GM08714 (cell line): ENCODE measurements around the gene SYN1.
"Not testable (repeated sequence)": the region's sequence is repeated elsewhere in the genome, so short reads cannot be mapped to it uniquely, and the experiment has no call there.

Experiments used
- H3K4me3 ChIP-seq: fragments of 200-500 bp; sonication (Bioruptor generic); 2 replicates; pipeline ENCODE4 v1.5.1; 2014; ENCODE audit warnings: mild to moderate bottlenecking, low read length, inconsistent platforms
- ZNF274 ChIP-seq: IDR thresholded peaks from 2 replicates; pipeline ENCODE4 v1.6.1; 2012; ENCODE audit warnings: mild to moderate bottlenecking, low read depth, low read length

Gene SYN1

DNA sequence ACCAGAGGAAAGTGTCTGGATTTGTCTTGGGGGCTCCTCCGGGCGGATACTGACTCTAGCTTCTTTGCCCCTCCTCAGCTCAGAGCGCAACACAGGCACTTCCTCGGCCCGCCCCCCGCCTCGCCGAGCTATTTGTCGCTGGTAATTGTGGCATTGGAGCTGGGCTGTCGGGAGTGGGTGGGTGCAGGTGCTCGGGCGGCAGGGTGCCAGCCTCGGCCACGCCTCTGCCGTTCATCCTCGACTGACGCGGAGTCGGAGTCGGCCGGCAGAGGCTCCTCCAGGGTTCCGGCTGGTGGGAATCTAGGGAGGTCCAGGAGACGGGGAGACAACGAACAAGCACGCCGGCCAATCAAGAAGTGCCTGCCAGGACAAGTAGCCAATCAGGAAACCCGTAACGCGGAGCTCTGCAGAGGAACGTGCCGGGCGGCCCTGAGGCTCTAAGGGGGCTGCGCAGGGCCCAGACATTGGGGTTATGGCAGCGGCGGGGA is 3.9 kb upstream of the SYN1 start:
- no peak for TF ChIP-seq ZNF274
- H3K4me3 ChIP-seq: no peak overlapping the region

DNA sequence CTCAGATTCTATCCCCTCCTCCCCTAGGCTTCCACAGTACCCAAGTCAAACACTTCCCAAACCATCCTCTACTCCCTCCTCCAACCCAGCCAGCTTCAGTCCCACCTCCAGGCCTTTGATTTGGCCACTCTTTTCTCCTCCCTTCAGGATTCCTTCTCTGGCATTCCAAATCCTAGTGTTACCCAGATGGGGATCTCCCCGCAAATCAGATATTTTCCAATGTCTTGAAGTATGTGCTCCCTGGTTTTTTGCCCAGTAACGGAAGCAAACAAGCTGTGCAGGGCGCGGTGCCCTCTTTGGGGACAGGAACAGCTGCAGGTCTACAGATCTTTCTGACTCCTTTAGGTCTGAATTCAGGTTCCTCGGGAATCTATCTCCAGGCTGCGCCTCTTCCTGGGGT is 2.2 kb upstream of the SYN1 start:
- no peak for TF ChIP-seq ZNF274
- H3K4me3 ChIP-seq: no peak overlapping the region

DNA sequence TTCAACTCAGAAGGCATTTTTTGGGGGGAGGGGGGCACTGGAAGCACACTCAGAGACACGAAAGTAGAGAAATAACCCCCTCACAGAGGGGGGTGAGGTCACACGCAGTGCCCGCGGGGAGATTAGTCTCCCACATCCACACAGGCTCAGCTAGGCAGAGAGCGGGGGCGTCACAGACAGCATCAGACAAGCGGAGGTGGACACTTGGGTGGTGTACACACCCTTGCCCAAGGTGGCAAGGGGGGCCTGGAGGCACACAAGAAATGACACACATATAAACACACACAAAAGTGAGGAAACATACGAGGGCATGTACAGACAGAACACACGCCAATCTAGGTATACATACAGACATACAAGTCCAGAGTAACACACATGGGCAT is 637 bp upstream of the SYN1 start:
- no peak for TF ChIP-seq ZNF274
- no peak overlapping the region for H3K4me3 ChIP-seq

DNA sequence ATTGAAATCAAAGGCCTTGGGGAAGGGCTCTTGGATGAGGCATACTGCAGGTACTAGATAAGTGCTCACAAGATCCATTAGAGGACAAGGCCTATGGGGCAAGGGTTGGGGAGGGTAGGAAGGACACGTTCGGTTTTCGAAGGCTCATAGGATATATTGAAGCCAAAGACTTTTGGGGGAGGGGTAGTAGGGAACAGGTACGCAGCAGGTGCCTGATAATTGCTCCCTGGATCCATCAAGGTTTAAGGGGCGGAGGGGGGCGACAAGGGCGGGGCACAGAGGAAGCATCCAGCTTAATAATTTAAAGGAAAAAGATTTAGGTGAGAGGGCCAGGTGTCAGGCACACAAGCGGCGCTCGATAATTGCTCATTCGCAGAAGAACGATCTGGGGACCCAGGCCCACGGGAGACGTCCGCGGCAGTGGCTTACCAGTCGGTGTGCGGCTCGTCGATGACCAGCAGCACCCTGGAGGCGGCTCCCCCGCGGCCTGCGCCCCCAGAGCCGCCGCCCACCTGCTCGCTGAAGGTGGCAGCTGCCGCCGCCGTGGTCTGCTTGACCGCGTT is 653 bp downstream of the SYN1 start:
- TF ChIP-seq ZNF274: no peak
- no peak overlapping the region; the same call in 1 of the 2 replicates for H3K4me3 ChIP-seq

DNA sequence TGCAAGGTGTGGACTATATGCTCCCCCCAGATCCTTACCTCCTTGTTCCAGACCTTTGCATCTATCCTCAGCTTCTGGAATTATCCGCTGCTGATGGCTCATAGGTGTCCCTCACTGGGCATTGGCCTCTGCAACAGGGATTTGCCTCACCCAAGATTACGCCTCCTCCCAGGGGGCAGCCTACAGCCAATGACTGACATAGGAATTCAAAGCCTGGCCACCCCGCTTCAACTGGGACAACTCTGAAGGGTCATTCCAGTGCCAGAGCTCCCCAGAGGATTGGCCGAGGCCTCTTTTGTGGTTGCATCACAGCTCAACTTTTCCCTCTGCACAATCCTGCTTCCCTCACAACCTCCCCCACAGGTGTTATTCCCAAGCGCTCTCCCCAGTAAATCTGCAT is 5.0 kb downstream of the SYN1 start:
- no peak for TF ChIP-seq ZNF274
- no peak overlapping the region for H3K4me3 ChIP-seq

DNA sequence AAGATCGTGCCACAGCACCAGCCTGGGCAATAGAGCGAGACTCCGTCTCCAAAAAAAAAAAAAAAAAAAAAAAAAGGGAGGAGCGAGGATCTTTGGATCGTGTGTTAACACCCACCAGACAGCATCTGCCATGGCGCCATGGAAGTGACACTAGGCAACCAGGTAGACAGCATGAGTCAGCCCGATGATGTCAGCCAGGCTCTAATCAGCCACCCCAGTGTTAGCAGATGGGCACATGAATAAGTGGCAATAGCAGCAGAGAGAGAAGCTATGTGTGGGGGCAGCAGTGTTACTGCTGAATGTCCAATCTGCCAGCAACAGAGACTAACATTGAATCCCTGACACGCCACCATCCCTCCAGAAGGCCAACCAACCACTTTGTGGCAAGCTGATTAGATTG is 6.6 kb downstream of the SYN1 start:
- TF ChIP-seq ZNF274: no peak
- H3K4me3 ChIP-seq: no peak overlapping the region

DNA sequence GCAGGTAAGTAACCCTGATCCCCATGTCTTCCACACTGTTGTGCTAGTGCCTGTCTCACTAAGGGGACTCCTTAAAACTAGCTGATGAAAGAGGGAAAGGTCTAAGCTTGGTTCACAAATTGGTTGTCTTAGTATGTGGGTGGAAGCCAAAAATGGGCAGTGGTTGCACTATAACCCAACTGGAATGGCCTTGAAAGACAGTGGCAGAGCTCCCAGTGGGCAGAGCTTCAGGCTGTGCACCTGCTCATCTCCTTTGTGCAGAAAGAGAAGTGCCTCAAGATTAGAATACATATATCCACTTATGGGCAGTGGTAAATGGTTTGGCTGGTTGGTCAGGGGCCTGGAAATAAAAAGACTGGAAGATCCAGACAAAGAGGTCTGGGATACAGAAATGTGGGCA is 7.2 kb downstream of the SYN1 start:
- H3K4me3 ChIP-seq: no peak overlapping the region
- no peak for TF ChIP-seq ZNF274

DNA sequence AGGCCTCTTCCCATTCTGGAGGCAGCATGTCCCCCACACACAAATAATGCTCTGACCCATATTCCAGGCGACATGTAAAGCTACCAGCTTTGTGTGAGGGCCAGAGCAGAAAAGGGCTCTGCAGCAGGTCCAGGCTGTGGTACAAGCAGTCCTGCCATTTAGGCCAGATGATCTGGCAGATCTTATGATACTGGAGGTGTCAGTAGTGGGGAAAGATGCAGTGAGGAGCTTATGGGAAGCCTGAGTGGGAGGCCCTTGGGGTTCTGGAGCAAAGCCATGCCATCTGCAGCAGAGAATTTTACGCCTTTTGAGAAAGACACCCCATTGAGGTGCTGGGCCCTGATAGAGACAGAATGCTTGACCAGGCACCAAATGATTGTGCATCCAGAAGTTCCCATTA is 7.7 kb downstream of the SYN1 start:
- no peak for TF ChIP-seq ZNF274
- H3K4me3 ChIP-seq: no peak overlapping the region

DNA sequence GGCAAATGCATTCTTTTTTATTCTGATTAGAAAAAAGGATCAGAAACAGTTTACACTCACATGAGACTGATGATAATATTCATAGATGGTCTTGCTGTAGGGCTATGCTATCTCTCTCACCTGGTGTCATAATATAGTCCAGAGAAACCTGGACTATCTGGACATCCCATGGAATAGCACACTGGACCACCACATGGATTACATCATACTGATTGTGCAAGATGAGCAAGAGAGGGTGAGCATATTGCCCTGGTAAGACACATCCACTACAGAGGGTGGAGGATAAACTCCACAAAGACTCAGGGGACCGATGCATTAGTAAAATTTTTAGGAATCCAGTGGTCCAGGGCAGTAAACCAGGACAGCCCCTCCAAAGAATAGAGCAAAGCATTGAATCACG is 8.2 kb downstream of the SYN1 start:
- H3K4me3 ChIP-seq: no peak overlapping the region
- TF ChIP-seq ZNF274: no peak

DNA sequence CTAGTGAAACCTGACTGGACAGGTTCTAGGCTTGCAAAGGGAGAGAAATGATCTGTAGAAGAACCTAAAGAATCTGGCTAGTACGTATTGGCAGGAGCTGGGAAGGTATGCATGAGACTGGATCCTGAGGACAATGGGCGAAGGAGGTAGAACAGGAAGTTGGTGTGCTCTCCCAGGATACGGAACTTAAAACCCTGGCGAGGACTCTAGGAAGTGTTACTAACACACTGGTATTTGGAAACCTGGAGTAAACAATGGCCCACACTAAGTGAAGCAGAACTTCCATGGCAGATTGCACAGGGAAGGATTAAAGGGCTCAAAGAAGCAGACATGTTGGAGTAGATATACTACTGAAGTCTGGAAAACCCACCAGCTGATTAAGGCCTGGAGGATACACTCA is 9.1 kb downstream of the SYN1 start:
- no peak for TF ChIP-seq ZNF274
- H3K4me3 ChIP-seq: no peak overlapping the region

DNA sequence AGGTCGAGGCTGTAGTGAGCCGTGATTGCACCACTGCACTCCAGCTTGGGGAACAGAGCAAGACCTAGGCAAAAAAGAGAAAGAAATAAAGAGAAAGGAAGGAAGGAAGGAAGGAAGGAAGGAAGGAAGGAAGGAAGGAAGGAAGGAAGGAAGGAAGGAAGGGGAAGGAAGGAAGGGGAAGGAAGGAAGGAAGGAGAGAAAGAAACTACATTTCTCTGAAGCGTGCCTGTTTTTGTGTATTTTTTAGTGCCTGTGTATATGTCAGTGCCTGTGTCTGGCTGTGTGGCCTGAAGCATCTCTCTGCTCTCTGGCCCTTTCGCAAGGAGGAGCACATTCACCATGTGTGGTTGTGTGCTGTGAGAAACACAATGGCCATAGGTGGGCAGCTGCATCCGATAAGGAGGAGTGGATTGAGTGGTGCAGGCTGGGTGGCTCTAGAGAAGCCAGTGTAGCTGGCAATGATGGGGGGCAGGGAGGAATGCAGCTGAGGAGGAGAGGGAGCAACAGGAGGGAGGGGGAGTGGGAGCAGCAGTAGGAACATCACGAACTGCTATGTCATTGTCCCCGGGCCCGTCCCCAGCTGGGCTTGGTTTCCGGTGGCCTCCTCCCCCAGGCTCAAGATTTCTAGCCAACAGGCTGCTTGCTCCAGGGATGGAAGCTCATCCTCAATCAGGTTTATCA is 11.4 kb downstream of the SYN1 start:
- no peak for TF ChIP-seq ZNF274

DNA sequence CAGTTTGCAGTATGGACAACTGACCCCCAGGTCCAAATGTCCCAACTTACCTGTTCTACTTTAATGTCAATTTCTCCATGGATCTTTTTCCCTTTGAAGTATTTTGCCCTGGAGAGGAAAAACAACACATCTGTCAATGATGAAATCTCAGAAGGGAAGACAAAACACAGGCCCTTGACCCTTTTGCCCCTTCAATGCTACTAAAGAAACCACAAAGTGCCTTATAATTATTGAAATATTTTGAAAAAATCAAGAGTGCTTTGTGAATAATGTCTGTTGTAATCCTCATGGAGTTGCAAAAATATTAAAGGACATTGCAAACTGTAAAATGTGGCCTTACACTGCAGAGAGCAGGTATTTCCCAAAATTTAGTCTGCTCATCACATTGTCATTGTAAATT is 12.6 kb downstream of the SYN1 start:
- no peak overlapping the region for H3K4me3 ChIP-seq
- TF ChIP-seq ZNF274: no peak

More for the DNA sequence above, 11.4 kb downstream of the SYN1 start:
- H3K4me3 ChIP-seq: no peak overlapping the region

DNA sequence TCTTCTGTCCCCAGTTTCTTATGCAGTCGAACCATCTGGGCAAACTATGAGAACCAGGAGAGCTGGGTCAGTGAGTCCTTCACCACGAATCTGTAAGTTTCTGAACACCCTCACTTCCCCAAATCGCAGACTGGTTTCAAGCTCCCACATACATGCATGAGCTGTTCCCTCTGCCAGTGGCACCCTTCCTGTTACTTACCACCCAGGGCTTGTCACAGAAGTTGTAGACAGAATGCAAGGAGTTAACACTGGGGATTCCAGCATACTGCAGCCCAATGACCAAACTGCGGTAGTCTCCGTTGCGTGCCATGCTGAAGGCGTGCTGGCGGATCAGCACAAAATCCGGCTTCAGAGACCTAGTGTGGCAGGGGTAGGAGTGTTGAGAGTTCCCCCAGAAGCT is 14.6 kb downstream of the SYN1 start:
- TF ChIP-seq ZNF274: no peak

DNA sequence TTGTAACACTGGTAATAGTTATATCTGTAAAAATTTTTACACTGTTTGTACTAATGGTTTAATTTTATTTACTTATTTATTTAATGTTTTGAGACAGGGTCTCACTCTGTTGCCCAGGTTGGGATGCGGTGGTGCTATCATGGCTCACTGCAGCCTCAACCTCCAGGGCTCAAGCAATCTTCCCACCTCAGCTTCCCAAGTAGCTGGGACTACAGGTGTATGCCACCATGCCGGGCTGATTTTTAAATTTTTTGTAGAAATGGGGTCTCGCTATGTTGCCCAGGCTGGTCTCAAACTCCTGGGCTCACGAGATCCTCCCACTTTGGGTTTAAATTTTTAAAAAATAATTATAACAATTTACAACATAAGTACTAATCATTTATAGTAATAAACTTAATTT is 16.5 kb downstream of the SYN1 start:
- H3K4me3 ChIP-seq: not testable (repeated sequence)

More for the DNA sequence above, 14.6 kb downstream of the SYN1 start:
- H3K4me3 ChIP-seq: no peak overlapping the region

DNA sequence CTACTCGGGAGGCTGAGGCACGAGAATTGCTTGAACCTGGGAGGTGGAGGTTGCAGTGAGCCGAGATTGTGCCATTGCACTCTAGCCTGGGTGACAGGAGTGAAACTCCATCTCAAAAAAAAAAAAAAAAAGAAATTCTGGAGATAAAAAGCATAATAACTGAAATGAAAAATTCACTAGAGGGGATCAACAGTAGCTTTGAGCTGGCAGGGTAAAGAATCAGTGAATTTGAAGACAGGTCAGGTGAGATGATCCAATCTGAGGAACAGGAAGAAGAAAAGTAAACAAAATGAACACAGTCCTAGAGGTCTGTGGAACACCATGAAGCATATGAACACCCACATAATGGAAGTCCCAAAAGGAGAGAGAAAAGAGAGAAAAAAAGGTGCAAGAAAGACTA is 22.4 kb downstream of the SYN1 start:
- no peak for TF ChIP-seq ZNF274
- no peak overlapping the region for H3K4me3 ChIP-seq

DNA sequence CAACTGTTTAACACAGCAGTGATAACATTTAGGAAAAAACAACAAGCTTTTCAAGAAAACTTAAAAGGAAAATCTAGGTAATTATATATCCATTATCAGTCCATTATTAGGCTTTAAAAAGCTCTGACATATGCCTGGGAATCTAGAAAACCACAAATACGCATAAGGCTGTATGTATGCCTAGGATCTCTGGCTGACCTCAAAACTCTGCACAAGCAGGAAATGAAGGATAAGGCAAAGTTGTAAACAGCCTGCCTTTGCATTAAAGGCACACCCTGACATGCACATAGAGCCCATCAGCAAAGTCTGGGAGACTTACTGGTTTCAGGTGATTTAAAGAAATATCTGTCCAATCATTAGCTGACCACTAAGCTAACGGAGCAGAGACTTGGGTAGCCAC is 23.4 kb downstream of the SYN1 start:
- H3K4me3 ChIP-seq: no peak overlapping the region
- TF ChIP-seq ZNF274: no peak
